Measurements from ENCODE around the gene SUPT4H1.
A peak's percentile ranks its signal among the peaks of the same experiment; 100 is the strongest.

Gene SUPT4H1

GRCh38 chr17:58354541-58355216 is 2.7 kb upstream of the SUPT4H1 start:
- TF ChIP-seq CTCF (IDR thresholded peaks at IDR 0.05; ENCODE audit: insufficient read depth, low read depth, low read length, missing control alignments): no peak
- DNase-seq (ENCODE audit: low read depth): no peak
- H3K4me3 ChIP-seq (ENCODE audit: low read length): no peak overlapping the region

GRCh38 chr17:58353389-58353825 is 1.4 kb upstream of the SUPT4H1 start:
- DNase-seq (ENCODE audit: low read depth): no peak
- no peak for TF ChIP-seq CTCF (IDR thresholded peaks at IDR 0.05; ENCODE audit: insufficient read depth, low read depth, low read length, missing control alignments)
- peak overlapping the region; percentile 99 for H3K4me3 ChIP-seq (ENCODE audit: low read length)

- no peak for TF ChIP-seq CTCF (IDR thresholded peaks at IDR 0.05; ENCODE audit: insufficient read depth, low read depth, low read length, missing control alignments)
- DNase-seq (ENCODE audit: low read depth): peak; percentile 13
- peak overlapping the region; percentile 99 for H3K4me3 ChIP-seq (ENCODE audit: low read length)
Observed at GRCh38 chr17:58352596-58353388, 791 bp upstream of the SUPT4H1 start.

GRCh38 chr17:58351182-58351581 is 819 bp downstream of the SUPT4H1 start:
- no peak for TF ChIP-seq CTCF (IDR thresholded peaks at IDR 0.05; ENCODE audit: insufficient read depth, low read depth, low read length, missing control alignments)
- DNase-seq (ENCODE audit: low read depth): no peak
- H3K4me3 ChIP-seq (ENCODE audit: low read length): peak overlapping the region; percentile 99

- no peak for DNase-seq (ENCODE audit: low read depth)
- no peak for TF ChIP-seq CTCF (IDR thresholded peaks at IDR 0.05; ENCODE audit: insufficient read depth, low read depth, low read length, missing control alignments)
- no peak overlapping the region for H3K4me3 ChIP-seq (ENCODE audit: low read length)
Observed at GRCh38 chr17:58348038-58348437, 4.0 kb downstream of the SUPT4H1 start.

- no peak overlapping the region for H3K4me3 ChIP-seq (ENCODE audit: low read length)
- no peak for TF ChIP-seq CTCF (IDR thresholded peaks at IDR 0.05; ENCODE audit: insufficient read depth, low read depth, low read length, missing control alignments)
- no peak for DNase-seq (ENCODE audit: low read depth)
Observed at GRCh38 chr17:58345500-58345899, 6.5 kb downstream of the SUPT4H1 start.
